Activated CD4-positive, alpha-beta T cell treated with anti-CD3 and anti-CD28 coated beads for 48 hours (primary cell): ENCODE data around the gene OR6C75.
"Not testable (repeated sequence)": the region's sequence is repeated elsewhere in the genome, so short reads cannot be mapped to it uniquely, and the experiment has no call there.

Source experiments
- DNase-seq: peaks from one replicate; pipeline ENCODE4 v3.0.0-alpha.2; 2020

The OR6C75 gene

DNA sequence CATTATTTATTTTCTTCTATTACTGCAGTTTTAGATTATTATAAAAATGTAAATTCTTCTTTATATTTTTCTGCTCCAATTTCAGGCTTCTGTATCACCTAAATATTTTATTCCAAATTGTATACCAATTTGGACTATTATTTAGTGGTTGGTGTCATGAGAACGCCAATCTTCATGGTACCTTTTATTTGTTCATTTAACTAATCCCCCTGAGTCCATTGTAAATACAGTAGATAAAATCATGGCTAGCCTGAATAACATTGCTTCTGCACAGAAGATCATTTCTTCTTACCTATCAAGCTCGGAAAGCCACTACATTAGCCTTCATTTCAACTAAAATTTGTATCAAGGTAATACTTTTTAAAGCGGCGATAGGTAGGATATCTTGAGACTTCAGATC is at the start of gene OR6C75:
OR6C75 (plus strand) TSS at position 301 of the 400 bp plus-strand sequence. CDS start 2,136 bp downstream, outside the sequence.
- no peak for DNase-seq

GRCh38 chr12:55314043-55314442 is 48.7 kb upstream of the OR6C75 start, which contains the start of gene OR6C1:
TSS of gene OR6C1 (plus strand) at chr12:55314343. CDS start at chr12:55320600, 6,257 bp downstream.
- DNase-seq, result no peak

DNA sequence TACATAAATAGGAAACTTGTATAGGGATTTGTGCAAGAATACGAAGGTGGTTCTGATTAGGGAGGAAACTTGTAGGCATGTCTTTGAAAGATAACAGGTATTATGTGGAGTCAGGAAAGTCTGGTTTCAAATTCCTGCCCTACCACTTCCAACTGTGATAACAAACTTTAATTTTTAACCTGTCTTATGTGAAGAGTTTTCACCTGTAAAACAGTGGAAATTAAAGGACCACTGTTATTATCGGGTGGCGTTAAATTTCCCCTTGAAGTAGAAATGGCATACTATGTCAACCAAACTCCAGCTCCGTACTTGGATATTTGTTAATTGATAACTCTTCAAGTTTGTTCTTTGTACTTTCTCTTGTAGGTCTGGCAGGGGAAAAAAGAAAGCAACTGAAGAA is 42.6 kb upstream of the OR6C75 start:
- DNase-seq, result no peak

- not testable (repeated sequence) for DNase-seq
Measured at GRCh38 chr12:55325801-55326200, 37.0 kb upstream of the OR6C75 start.

- no peak for DNase-seq
Measured at GRCh38 chr12:55330446-55330845, 32.3 kb upstream of the OR6C75 start, which contains the start of gene OR6C3. TSS of gene OR6C3 (plus strand) at chr12:55330746. CDS start at chr12:55331701, 955 bp downstream.

GRCh38 chr12:55336002-55336401 is 26.8 kb upstream of the OR6C75 start:
- DNase-seq, result no peak

DNA sequence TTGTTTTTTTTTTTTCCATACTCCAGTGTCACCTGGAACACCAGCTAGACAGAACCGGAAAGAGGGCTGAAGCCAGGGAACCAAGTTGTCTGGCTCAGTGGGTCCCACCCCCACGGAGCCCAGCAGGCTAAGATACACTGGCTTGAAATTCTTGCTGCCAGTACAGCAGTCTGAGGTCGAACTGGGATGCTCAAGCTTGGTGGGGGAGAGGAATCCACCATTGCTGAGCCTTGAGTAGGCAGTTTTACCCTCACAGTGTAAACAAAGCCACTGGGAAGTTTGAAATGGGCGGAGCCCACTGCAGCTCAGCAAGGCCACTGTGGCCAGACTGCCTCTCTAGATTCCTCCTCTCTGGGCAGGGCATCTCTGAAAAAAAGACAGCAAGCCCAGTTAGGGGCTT is 7.4 kb upstream of the OR6C75 start:
- not testable (repeated sequence) for DNase-seq

DNA sequence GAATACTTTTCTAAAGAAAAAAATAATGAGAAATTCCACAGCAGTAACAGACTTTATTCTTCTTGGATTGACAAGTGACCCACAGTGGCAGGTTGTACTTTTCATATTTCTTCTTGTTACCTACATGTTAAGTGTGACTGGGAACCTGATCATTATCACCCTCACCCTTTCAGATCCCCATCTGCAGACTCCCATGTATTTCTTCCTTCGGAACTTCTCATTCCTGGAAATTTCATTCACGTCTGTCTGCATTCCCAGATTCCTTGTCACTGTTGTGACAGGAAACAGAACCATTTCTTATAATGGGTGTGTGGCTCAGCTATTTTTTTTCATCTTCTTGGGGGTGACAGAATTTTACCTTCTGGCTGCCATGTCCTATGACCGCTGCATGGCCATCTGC is 2.3 kb downstream of the OR6C75 start:
- no peak for DNase-seq

DNA sequence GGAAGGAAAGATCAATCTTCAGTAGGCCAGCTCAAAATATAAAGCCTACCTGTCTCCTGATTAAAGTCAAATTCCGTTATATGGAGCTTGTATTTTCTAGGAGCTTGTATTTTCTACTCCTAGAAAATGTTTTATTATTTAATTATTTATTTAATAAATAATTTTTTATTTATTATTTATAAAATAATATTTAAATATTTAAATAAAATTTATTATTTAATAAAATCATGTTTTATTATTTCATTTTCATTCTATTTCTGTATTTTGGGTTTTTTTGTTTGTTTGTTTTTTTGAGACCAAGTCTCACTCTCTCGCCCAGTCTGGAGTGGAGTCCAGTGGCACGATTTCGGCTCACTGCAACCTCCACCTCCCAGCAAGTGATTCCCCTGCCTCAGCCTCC is 9.7 kb downstream of the OR6C75 start:
- DNase-seq, result no peak

- no peak for DNase-seq
Measured at GRCh38 chr12:55385891-55386290, 23.1 kb downstream of the OR6C75 start.

DNA sequence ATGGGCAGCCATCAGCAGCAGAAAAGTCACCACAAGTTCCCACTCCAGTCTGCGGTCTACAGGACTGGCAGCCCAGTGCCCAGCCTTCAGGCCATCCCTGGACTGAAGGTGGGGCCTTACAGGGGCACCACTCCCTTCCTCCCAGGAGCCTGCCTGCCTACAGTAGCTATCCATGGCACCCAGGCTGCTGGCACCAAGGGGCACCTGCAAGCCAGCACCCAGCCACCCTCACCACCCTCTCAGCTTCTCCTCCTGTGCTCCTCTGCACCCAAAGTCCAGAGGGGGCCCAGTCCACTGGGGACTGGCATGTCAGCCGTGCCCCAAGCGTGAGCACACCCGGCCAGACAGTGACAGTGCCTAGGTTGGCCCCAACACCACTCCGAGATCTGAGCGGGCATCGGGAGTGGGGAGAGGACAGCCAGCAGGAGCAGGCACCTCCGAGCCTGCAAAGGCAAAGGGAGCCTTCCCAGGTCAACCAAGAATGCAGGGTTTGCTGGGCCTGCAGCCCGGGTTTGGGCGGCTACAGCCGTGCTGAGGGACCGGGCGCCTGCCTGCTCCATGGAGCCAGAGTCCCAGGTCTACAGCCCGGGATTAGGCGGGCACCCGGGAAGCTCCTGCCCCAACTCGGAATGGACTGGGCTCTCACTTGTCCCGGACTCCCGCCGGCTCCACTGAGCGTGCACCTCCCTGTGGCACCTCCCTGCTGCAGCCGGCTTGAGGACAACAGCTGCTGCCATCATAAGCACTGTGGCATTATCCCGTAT is 29.4 kb downstream of the OR6C75 start:
- DNase-seq, result no peak

DNA sequence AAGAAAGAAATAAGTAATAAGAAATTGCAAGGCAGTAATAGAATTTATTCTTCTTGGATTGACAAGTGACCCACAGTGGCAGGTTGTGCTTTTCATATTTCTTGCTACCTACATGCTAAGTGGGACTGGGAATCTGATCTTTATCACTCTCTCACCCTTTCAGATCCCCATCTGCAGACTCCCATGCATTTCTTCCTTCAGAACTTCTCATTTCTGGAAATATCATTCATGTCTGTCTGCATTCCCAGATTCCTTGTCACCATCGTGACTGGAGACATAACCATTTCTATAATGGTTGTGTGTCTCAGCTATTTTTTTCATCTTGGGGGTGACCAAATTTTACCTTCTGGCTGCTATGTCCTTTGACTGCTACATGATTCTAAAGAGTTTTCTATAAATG is 33.6 kb downstream of the OR6C75 start:
- DNase-seq, result no peak

DNA sequence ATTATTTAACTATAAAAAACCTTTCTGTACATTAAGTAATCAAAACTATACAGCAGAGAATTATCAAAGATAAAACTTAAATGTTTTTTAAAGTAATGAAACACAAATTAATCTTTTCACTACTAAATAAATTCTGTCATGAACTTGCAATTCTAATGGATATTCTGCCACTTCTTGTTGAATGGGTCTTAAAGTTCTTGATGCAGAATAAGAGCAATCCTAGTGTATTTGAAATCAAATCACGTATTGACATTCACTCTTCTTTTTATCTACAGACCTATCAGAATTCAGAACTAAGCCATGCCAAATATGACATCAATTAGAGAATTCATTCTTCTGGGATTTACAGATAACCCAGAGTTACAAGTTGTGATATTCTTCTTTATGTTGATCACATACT is 37.5 kb downstream of the OR6C75 start, which contains the start of gene OR6C65:
OR6C65 (plus strand) TSS at position 301 of the 400 bp plus-strand sequence; CDS start at position 301, 0 bp downstream.
- DNase-seq, result no peak

GRCh38 chr12:55407866-55408265 is 45.1 kb downstream of the OR6C75 start:
- no peak for DNase-seq

GRCh38 chr12:55409133-55409532 is 46.4 kb downstream of the OR6C75 start:
- not testable (repeated sequence) for DNase-seq

- not testable (repeated sequence) for DNase-seq
Measured at GRCh38 chr12:55412138-55412537, 49.4 kb downstream of the OR6C75 start.

DNA sequence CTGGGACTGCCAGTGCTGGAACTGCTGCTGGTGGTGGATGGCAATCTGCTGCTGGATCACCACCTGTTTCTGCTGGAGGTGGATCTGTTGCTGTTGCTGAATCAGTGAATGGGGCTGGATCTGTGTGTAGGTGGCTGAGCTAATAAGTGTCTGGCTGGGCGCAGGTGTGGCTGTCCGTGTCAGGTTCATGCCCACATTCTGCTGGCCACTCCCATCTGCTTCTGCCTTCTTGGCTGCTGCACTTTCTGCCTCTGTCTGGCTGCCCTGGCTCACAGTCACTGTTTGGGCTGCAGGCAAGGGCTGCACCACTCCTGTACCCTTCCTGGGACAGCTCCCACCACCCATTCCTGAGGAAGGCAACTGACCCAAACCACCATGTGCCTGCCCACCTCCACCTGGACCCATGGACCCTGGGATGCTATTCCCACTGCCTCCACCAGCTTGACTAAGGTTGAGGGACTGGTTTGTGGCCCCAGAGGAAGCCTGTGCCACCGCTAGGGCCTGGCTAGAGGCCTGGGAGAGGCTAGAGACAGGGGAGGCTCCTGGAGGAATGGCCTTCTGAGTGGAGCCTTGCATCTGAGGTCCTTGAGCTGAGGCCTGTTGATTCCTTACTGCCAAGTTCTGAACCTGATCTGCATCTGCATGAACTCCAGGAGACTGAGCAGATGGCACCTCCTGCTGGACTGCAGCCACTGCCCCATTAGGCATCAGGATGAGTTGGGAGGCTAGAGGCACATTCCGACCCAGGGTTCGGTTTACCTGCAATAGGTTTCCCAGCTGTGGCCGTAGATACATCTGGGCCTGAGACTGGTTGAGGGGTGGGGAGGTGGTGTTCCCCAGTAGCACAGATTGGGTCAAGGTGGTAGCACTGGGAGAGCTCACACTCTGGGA is 51.0 kb downstream of the OR6C75 start:
- not testable (repeated sequence) for DNase-seq

DNA sequence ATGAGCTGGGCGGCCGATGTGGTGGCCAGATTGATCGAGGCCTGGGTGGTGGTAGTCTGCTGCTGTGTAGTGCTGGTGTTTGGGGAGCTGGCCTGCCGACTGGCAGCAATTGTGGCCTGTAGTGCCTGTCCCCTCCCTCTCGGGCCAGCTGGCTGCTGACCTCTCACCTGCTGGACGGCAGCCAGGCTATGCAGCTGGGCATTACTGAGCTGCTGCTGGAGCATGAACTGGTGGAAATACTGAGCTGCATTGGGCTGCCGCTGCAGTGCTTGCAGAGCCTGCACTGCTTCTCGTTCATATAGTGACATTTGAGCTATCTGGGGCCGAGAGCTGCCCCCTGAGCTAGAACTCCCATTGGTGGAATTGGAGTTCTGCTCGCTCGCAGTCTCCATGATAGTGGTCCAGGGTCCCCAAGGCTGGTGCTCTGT is 51.6 kb downstream of the OR6C75 start:
- not testable (repeated sequence) for DNase-seq

DNA sequence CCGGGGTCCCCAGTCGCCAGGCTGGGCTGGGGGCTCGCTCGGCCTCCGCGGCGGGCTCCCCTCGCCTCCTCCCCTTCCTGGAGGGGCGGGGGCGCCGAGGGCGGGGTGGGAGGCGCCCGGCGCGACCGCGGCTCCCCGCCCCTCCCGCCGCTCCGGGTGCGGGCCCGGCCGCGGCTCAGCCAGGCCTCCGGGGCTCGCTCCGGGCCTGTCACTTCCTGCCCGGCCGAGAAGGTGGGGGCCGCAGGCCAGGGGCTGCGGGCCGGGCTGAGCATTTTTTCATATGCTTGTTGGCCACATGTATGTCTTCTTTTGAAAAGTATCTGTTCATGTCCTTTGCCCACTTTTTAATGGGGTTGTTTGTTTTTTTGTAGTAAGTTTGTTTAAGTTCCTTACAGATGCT is 52.1 kb downstream of the OR6C75 start:
- not testable (repeated sequence) for DNase-seq

DNA sequence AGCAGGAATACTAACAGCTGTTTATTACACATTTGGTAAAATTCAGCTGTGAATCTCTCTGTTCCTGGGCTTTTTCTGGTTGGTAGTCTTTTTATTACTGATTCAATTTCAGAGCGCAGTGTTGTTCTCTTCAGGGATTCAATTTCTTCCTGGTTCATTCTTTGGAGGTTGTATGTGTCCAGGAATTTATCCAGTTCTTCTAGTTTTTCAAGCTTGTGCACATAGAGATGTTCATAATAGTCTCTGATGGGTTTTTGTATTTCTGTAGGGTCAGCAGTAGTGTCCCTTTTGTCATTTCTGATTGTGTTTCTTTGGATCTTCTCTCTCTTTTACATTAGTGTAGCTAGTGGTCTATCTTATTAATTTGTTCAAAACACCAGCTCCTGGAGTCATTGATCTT is 54.2 kb downstream of the OR6C75 start:
- DNase-seq, result no peak
